Liver (tissue), 9 donors: Measurements from ENCODE around the gene HSD17B13. TPM values are rescaled to one million over a fixed set of nuclear protein-coding genes. Genes with fewer than 3 reads are reported as not detected.

ENCODE experiments used
- DNase-seq: peaks from one replicate; pipeline ENCODE4 v3.0.0-alpha.2; 2017; ENCODE audit warnings: low spot score
- H3K27ac ChIP-seq, 2 donors: one replicate each; pipeline ENCODE4 v1.7.0; 2013; ENCODE audit warnings: inconsistent platforms in 2 of 2, low read length in 2 of 2, control low read depth in 1 of 2, low read depth in 1 of 2, mild to moderate bottlenecking in 1 of 2
- H3K27me3 ChIP-seq, 4 donors: one replicate each; pipeline versions ENCODE4 v1.6.1 to v1.7.0; 2013; ENCODE audit warnings: low read length in 3 of 4, inconsistent platforms in 1 of 4, mild to moderate bottlenecking in 1 of 4, moderate library complexity in 1 of 4; ENCODE audit not compliant: control insufficient read depth in 4 of 4, insufficient read depth in 4 of 4
- H3K36me3 ChIP-seq, 4 donors: one replicate each; pipeline versions ENCODE4 v1.6.1 to v1.7.0; 2013; ENCODE audit warnings: low read length in 3 of 4, mild to moderate bottlenecking in 3 of 4, low read depth in 1 of 4, moderate library complexity in 1 of 4; ENCODE audit not compliant: control insufficient read depth in 4 of 4, insufficient read depth in 3 of 4
- H3K4me1 ChIP-seq, 4 donors: one replicate each; pipeline versions ENCODE4 v1.6.1 to v1.7.0; 2013; ENCODE audit warnings: low read length in 3 of 4, mild to moderate bottlenecking in 3 of 4, moderate library complexity in 1 of 4; ENCODE audit not compliant: control insufficient read depth in 4 of 4, insufficient read depth in 4 of 4
- H3K4me3 ChIP-seq, 3 donors: one replicate each; pipeline versions ENCODE4 v1.6.1 to v1.7.0; 2013; ENCODE audit warnings: low read length in 3 of 3, control low read depth in 1 of 3, low read depth in 1 of 3, mild to moderate bottlenecking in 1 of 3
- H3K9ac ChIP-seq, 2 donors: one replicate each; pipeline ENCODE4 v1.7.0; 2013; ENCODE audit warnings: low read length in 2 of 2, mild to moderate bottlenecking in 2 of 2, moderate library complexity in 2 of 2, control low read depth in 1 of 2, low read depth in 1 of 2
- H3K9me3 ChIP-seq, 4 donors: one replicate each; pipeline versions ENCODE4 v1.6.1 to v1.7.0; 2013; ENCODE audit warnings: low read length in 3 of 4; ENCODE audit not compliant: control insufficient read depth in 4 of 4
- EGR1 ChIP-seq, 2 donors: IDR thresholded peaks; 2 replicates each; pipeline ENCODE4 v1.6.1; 2016 to 2018; ENCODE audit warnings: antibody characterized with exemption in 2 of 2, low read depth in 2 of 2
- FOXA1 ChIP-seq: IDR thresholded peaks from 2 replicates; pipeline ENCODE4 v1.6.1; 2016; ENCODE audit warnings: antibody characterized with exemption
- FOXA2 ChIP-seq: IDR thresholded peaks from 2 replicates; pipeline ENCODE4 v1.6.1; 2016; ENCODE audit warnings: antibody characterized with exemption
- GABPA ChIP-seq, 2 donors: IDR thresholded peaks in 1 of 2; conservative IDR thresholded peaks in 1 of 2; 2 replicates each; pipeline ENCODE4 v1.6.1; 2016; ENCODE audit warnings: antibody characterized with exemption in 2 of 2, mild to moderate bottlenecking in 1 of 2, moderate library complexity in 1 of 2
- HNF4A ChIP-seq, 2 donors: conservative IDR thresholded peaks; 2 replicates each; pipeline ENCODE4 v1.6.1; 2016; ENCODE audit warnings: antibody characterized with exemption in 2 of 2, mild to moderate bottlenecking in 2 of 2
- HNF4G ChIP-seq: IDR thresholded peaks from 2 replicates; pipeline ENCODE4 v1.6.1; 2016; ENCODE audit warnings: antibody characterized with exemption
- JUND ChIP-seq, 2 donors: IDR thresholded peaks; 2 replicates each; pipeline ENCODE4 v1.6.1; 2016; ENCODE audit warnings: antibody characterized with exemption in 2 of 2
- NR2F2 ChIP-seq: IDR thresholded peaks from 2 replicates; pipeline ENCODE4 v1.6.1; 2016; ENCODE audit warnings: antibody characterized with exemption
- RAD21 ChIP-seq, 2 donors: IDR thresholded peaks; 2 replicates each; pipeline ENCODE4 v1.6.1; 2016; ENCODE audit warnings: antibody characterized with exemption in 2 of 2, mild to moderate bottlenecking in 2 of 2
- RXRA ChIP-seq, 2 donors: IDR thresholded peaks; 2 replicates each; pipeline ENCODE4 v1.6.1; 2017 to 2018; ENCODE audit warnings: antibody characterized with exemption in 2 of 2, mild to moderate bottlenecking in 1 of 2
- SP1 ChIP-seq: IDR thresholded peaks from 2 replicates; pipeline ENCODE4 v1.6.1; 2018; ENCODE audit warnings: antibody characterized with exemption, mild to moderate bottlenecking
- TAF1 ChIP-seq: conservative IDR thresholded peaks from 2 replicates; pipeline ENCODE4 v1.6.1; 2016; ENCODE audit warnings: antibody characterized with exemption, mild to moderate bottlenecking
- YY1 ChIP-seq: IDR thresholded peaks from 2 replicates; pipeline ENCODE4 v1.6.1; 2016; ENCODE audit warnings: antibody characterized with exemption, mild to moderate bottlenecking
- WGBS: extraction: QIAGEN DNeasy Blood & Tissue Kit; methylation state at CpG from one replicate; pipeline ENCODE4 v1.1.7; 2013; 5-methylcytosine and 5-hydroxymethylcytosine counted together
- polyA plus RNA-seq, 2 donors: library from polyadenylated mRNA; stranded (reverse) in 1 of 2; unstranded in 1 of 2; fragments of 200-250 nt in 1 of 2; fragments of >200 nt in 1 of 2; fragmentation: Nextera tagmentation in 1 of 2; extraction: Ambion mirVana in 1 of 2; gene quantifications; one replicate each; pipeline versions ENCODE4 v1.2.1 to v1.2.3, GENCODE V29; 2013 to 2015
- total RNA-seq, 2 donors: library from RNA; depleted of rRNA; stranded (reverse); fragments of >200 nt; gene quantifications; one replicate each; pipeline ENCODE4 v1.2.3, GENCODE V29; 2014
- TF ChIP-seq, protein P1 (sequence below): IDR thresholded peaks from 2 replicates; pipeline ENCODE4 v1.6.1; 2016; ENCODE audit warnings: antibody characterized with exemption, mild to moderate bottlenecking
- TF ChIP-seq, protein P2 (sequence below): IDR thresholded peaks from 2 replicates; pipeline ENCODE4 v1.6.1; 2016; ENCODE audit warnings: antibody characterized with exemption
- TF ChIP-seq, protein P3 (sequence below): IDR thresholded peaks from 2 replicates; pipeline ENCODE4 v1.6.1; 2016; ENCODE audit warnings: antibody characterized with exemption
- TF ChIP-seq, protein P4 (sequence below): fragments of 150-350 bp; IDR thresholded peaks from 2 replicates; pipeline ENCODE4 v1.5.1; 2017; ENCODE audit warnings: improper control_type of control experiment, low read depth, low read length; ENCODE audit not compliant: missing input control
- donor health status: healthy.
- donor health status: healthy.
- donor health status: healthy.
- donor health status: healthy.
- donor health status: healthy.

Gene HSD17B13
- total and polyA plus RNA-seq, 4 donors: 0.09 to 61.7 (median 22.8) TPM

DNA sequence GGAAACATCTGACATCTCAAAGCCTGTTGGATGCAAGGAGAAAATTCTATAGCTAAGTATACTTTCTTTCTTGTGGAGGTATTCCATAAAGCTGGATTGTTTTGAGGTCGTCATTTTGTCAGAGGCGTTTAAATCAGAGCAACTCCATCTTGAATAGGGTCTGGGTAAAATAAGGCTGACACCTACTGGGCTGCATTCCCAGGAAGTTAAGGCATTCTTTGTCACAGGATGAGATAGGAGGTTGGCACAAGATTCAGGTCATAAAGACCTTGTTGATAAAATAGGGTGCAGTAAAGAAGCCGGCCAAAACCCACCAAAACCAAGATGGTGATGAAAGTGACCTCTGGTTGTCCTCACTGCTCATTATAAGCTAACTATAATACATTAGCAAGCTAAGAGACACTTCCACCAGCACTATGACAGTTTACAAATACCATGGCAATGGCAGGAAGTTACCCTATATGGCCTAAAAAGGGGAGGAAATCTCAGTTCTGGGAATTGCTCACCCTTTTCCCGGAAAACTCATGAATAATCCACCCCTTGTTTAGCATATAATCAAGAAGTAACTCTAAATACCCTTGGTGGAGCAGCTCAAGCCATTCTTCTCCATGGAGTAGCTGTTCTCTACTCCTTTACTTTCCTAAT is 11.9 kb downstream of the HSD17B13 start:
- Histone ChIP-seq H3K27ac (no peak overlapping the region), H3K4me3 (no peak overlapping the region), H3K36me3 (peaks cover 0 to 64% (median 34%) of the 10 kb centered on the region in 4 donors), H3K9ac (no peak overlapping the region), H3K4me1 (no peaks in the 10 kb centered on the region), H3K27me3 (no peaks in the 10 kb centered on the region), H3K9me3 (no peaks in the 10 kb centered on the region)
- TF ChIP-seq, protein P1, sequence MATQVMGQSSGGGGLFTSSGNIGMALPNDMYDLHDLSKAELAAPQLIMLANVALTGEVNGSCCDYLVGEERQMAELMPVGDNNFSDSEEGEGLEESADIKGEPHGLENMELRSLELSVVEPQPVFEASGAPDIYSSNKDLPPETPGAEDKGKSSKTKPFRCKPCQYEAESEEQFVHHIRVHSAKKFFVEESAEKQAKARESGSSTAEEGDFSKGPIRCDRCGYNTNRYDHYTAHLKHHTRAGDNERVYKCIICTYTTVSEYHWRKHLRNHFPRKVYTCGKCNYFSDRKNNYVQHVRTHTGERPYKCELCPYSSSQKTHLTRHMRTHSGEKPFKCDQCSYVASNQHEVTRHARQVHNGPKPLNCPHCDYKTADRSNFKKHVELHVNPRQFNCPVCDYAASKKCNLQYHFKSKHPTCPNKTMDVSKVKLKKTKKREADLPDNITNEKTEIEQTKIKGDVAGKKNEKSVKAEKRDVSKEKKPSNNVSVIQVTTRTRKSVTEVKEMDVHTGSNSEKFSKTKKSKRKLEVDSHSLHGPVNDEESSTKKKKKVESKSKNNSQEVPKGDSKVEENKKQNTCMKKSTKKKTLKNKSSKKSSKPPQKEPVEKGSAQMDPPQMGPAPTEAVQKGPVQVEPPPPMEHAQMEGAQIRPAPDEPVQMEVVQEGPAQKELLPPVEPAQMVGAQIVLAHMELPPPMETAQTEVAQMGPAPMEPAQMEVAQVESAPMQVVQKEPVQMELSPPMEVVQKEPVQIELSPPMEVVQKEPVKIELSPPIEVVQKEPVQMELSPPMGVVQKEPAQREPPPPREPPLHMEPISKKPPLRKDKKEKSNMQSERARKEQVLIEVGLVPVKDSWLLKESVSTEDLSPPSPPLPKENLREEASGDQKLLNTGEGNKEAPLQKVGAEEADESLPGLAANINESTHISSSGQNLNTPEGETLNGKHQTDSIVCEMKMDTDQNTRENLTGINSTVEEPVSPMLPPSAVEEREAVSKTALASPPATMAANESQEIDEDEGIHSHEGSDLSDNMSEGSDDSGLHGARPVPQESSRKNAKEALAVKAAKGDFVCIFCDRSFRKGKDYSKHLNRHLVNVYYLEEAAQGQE: no peak
- TF ChIP-seq YY1 (no peak), SP1 (no peak), NR2F2 (no peak), EGR1 (IDR thresholded peaks at IDR 0.05; ENCODE audit: low read depth in 2 of 2) (no peak), HNF4A (conservative IDR thresholded peaks at IDR 0.05) (no peak), RAD21 (IDR thresholded peaks at IDR 0.05) (no peak), HNF4G (no peak), JUND (IDR thresholded peaks at IDR 0.05) (no peak), GABPA (IDR thresholded peaks at IDR 0.05 in 1 of 2, conservative IDR thresholded peaks at IDR 0.05 in 1 of 2) (no peak)
- TF ChIP-seq, protein P2, sequence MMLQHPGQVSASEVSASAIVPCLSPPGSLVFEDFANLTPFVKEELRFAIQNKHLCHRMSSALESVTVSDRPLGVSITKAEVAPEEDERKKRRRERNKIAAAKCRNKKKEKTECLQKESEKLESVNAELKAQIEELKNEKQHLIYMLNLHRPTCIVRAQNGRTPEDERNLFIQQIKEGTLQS: no peak
- DNase-seq: no peak
- WGBS: 83% methylated on average over 4 of the region's 4 CpGs

DNA sequence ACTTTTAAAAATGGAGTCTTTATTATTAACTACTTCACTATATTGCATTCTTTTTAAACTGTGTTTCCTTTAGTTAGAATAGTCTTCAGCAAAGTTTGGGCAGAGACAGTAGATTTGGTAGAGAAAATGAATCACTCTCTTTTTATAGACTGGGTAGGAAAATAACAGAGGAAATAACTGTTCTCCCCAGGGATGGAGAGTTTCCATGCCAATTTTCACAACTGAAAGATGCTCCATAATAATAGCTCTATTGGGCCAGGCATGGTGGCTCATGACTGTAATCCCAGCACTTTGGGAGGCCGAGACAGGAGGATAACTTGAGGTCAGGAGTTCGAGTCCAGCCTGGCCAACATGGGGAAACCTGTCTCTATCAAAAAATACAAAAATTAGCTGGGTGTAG is 13.1 kb downstream of the HSD17B13 start:
- H3K9me3 ChIP-seq: no peaks in the 10 kb centered on the region
- no peak overlapping the region for H3K4me3 ChIP-seq
- no peak overlapping the region for H3K9ac ChIP-seq
- no peak for DNase-seq
- WGBS: 96% methylated on average over 2 of the region's 2 CpGs
- H3K27me3 ChIP-seq: no peaks in the 10 kb centered on the region
- no peak overlapping the region for H3K27ac ChIP-seq
- peaks cover 0 to 62% (median 37%) of the 10 kb centered on the region in 4 donors for H3K36me3 ChIP-seq
- no peak for TF ChIP-seq GABPA (IDR thresholded peaks at IDR 0.05 in 1 of 2, conservative IDR thresholded peaks at IDR 0.05 in 1 of 2)
- no peaks in the 10 kb centered on the region for H3K4me1 ChIP-seq

DNA sequence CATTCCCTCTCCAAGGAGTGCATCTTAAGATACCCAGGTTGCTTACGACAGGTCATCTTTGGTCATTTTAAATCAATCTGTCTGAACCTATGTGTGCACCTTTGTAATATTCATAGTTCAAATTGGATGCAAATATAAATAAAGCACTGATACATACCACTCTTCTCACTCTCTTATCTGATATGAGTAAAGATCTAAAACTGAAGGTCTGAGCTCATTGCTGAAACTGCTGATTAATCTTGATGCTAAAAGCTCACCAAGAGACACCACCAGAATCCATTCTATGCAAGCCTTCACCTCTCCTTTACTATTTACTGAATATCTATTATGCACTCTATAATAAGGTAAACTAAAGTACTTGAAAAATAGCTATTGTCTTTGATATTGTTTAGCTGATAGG is 16.6 kb downstream of the HSD17B13 start:
- H3K9ac ChIP-seq: no peak overlapping the region
- H3K36me3 ChIP-seq: peaks cover 0 to 48% (median 28%) of the 10 kb centered on the region in 4 donors
- H3K27me3 ChIP-seq: no peaks in the 10 kb centered on the region
- no peak for DNase-seq
- H3K9me3 ChIP-seq: no peaks in the 10 kb centered on the region
- no peak overlapping the region for H3K27ac ChIP-seq
- H3K4me1 ChIP-seq: no peaks in the 10 kb centered on the region
- 99% methylated on average over 1 of the region's 1 CpG for WGBS
- no peak overlapping the region for H3K4me3 ChIP-seq
- TF ChIP-seq, protein P3, sequence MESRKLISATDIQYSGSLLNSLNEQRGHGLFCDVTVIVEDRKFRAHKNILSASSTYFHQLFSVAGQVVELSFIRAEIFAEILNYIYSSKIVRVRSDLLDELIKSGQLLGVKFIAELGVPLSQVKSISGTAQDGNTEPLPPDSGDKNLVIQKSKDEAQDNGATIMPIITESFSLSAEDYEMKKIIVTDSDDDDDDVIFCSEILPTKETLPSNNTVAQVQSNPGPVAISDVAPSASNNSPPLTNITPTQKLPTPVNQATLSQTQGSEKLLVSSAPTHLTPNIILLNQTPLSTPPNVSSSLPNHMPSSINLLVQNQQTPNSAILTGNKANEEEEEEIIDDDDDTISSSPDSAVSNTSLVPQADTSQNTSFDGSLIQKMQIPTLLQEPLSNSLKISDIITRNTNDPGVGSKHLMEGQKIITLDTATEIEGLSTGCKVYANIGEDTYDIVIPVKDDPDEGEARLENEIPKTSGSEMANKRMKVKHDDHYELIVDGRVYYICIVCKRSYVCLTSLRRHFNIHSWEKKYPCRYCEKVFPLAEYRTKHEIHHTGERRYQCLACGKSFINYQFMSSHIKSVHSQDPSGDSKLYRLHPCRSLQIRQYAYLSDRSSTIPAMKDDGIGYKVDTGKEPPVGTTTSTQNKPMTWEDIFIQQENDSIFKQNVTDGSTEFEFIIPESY: no peak
- TF ChIP-seq, protein P1: no peak
- TF ChIP-seq TAF1: no peak
- TF ChIP-seq HNF4G: no peak
- no peak for TF ChIP-seq SP1
- TF ChIP-seq RXRA (IDR thresholded peaks at IDR 0.05): no peak
- no peak for TF ChIP-seq JUND (IDR thresholded peaks at IDR 0.05)
- TF ChIP-seq FOXA2: no peak
- no peak for TF ChIP-seq FOXA1
- TF ChIP-seq, protein P4, sequence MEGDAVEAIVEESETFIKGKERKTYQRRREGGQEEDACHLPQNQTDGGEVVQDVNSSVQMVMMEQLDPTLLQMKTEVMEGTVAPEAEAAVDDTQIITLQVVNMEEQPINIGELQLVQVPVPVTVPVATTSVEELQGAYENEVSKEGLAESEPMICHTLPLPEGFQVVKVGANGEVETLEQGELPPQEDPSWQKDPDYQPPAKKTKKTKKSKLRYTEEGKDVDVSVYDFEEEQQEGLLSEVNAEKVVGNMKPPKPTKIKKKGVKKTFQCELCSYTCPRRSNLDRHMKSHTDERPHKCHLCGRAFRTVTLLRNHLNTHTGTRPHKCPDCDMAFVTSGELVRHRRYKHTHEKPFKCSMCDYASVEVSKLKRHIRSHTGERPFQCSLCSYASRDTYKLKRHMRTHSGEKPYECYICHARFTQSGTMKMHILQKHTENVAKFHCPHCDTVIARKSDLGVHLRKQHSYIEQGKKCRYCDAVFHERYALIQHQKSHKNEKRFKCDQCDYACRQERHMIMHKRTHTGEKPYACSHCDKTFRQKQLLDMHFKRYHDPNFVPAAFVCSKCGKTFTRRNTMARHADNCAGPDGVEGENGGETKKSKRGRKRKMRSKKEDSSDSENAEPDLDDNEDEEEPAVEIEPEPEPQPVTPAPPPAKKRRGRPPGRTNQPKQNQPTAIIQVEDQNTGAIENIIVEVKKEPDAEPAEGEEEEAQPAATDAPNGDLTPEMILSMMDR: no peak
- TF ChIP-seq NR2F2: no peak
